Effector memory CD4-positive, alpha-beta T cell (primary cell): ENCODE data around the gene MDK.

ENCODE experiments used
- DNase-seq, 3 donors: peaks; one replicate each; pipeline ENCODE4 v3.0.0-alpha.2; 2020
- H3K27ac ChIP-seq: 2 replicates; pipeline ENCODE4 v1.7.0; 2013; ENCODE audit warnings: mild to moderate bottlenecking, low read length, moderate library complexity; ENCODE audit not compliant: insufficient read depth, poor library complexity, severe bottlenecking
- H3K27me3 ChIP-seq: replicated peaks from 2 replicates; pipeline ENCODE4 v1.7.0; 2013; ENCODE audit warnings: mild to moderate bottlenecking, low read length; ENCODE audit not compliant: insufficient read depth, control insufficient read depth, poor library complexity, severe bottlenecking
- H3K36me3 ChIP-seq: 2 replicates; pipeline ENCODE4 v1.7.0; 2013; ENCODE audit warnings: mild to moderate bottlenecking, low read length, moderate library complexity; ENCODE audit not compliant: control insufficient read depth, insufficient read depth
- H3K4me1 ChIP-seq: 2 replicates; pipeline ENCODE4 v1.7.0; 2013; ENCODE audit warnings: low read length, mild to moderate bottlenecking; ENCODE audit not compliant: control insufficient read depth, insufficient read depth, poor library complexity, severe bottlenecking
- H3K4me3 ChIP-seq: 2 replicates; pipeline ENCODE4 v1.7.0; 2013; ENCODE audit warnings: low read length, low read depth, mild to moderate bottlenecking; ENCODE audit not compliant: insufficient read depth, poor library complexity, severe bottlenecking
- H3K9me3 ChIP-seq: 2 replicates; pipeline ENCODE4 v1.7.0; 2013; ENCODE audit warnings: mild to moderate bottlenecking, low read length, moderate library complexity; ENCODE audit not compliant: control insufficient read depth

MDK gene

GRCh38 chr11:46347637-46348311 is 33.7 kb upstream of the MDK start:
- peak overlapping the region; percentile 67 for H3K4me3 ChIP-seq
- no peaks in the 10 kb centered on the region for H3K9me3 ChIP-seq
- DNase-seq, result no peak
- no peaks in the 10 kb centered on the region for H3K36me3 ChIP-seq
- H3K4me1 ChIP-seq, result peaks cover 70% of the 10 kb centered on the region
- H3K27ac ChIP-seq, result peak overlapping the region; percentile 70
- H3K27me3 ChIP-seq, result no peaks in the 10 kb centered on the region

DNA sequence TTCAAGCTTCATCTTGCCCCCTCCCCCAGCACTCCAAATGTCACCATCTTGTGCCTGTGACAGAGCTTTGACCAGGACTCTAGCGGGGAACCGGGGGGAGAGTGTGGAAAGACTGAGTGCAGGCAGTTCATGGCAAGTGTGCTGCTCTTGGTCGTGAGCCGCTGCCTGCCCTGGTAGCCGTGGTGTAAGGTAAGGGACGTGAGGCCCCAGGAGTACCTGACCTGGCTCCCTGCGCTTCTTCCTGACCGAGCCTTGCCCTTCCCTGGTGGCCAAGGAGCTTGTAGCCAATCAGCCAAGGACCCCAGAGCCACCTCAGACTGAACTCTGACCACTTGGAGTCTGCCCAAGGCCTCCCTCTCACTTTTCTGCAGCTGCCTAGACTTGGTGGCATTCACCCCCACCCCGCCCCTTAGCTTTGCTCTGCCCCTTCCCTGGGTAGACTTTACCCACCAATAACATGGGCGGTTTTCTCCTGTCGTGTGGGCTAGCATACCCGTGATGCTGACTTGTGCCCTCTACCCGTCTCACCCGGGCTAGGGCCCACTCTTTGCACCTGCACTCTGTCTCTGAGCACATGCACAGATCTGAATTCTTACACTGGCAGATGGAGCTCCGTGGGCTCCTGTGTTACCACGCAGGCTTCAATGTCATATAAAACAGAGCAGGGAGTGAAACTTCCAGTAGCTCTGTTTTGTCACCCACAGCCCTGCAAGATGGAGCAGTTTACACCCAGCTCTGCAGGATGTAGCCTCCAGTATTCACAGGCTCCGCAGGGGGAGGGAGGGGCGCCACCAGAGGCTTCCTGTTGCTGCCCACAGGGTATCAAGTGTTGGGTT is 32.7 kb upstream of the MDK start:
- Histone ChIP-seq H3K36me3 (peaks cover 5% of the 10 kb centered on the region), H3K4me1 (peaks cover 79% of the 10 kb centered on the region)

DNA sequence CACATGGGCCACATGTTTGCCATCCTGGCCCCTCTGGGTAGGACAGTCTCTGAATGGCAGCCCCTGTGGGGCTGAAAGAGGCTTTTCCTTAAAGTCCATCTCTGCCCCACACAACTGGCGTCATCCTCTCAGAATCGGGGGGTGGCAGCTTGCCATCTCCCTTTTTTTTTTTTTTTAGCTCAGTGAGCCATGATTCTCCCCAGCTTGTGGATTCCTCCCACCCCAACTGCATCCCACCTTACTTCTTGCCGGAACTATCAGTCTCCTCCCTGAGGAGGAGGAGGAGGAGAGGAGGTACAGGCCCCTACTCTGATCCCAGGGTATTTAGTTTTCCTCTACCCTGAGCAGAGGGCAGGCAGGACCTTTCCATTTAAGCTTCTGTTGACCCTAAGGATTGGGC is 30.8 kb upstream of the MDK start:
- H3K36me3 ChIP-seq, result peaks cover 10% of the 10 kb centered on the region
- H3K4me3 ChIP-seq, result no peak overlapping the region
- no peaks in the 10 kb centered on the region for H3K9me3 ChIP-seq
- no peaks in the 10 kb centered on the region for H3K27me3 ChIP-seq
- peaks cover 77% of the 10 kb centered on the region for H3K4me1 ChIP-seq
- H3K27ac ChIP-seq, result peak overlapping the region; percentile 63
- no peak for DNase-seq

More for the DNA sequence above, 32.7 kb upstream of the MDK start:
- Histone ChIP-seq H3K27ac (peak overlapping the region; percentile 70), H3K27me3 (no peaks in the 10 kb centered on the region), H3K4me3 (peak overlapping the region; percentile 67), H3K9me3 (no peaks in the 10 kb centered on the region)
- DNase-seq, result peak in 2 of 3 donors; percentile 32 to 38

- Histone ChIP-seq H3K4me1 (peaks cover 72% of the 10 kb centered on the region), H3K27ac (peak overlapping the region; percentile 63), H3K4me3 (peak overlapping the region; percentile 43), H3K27me3 (no peaks in the 10 kb centered on the region), H3K36me3 (peaks cover 10% of the 10 kb centered on the region), H3K9me3 (no peaks in the 10 kb centered on the region)
- no peak for DNase-seq
Measured at GRCh38 chr11:46351148-46351547, 30.3 kb upstream of the MDK start.

- Histone ChIP-seq H3K9me3 (no peaks in the 10 kb centered on the region), H3K27ac (peak overlapping the region; percentile 63), H3K4me1 (peaks cover 68% of the 10 kb centered on the region), H3K4me3 (peak overlapping the region; percentile 43), H3K36me3 (peaks cover 10% of the 10 kb centered on the region), H3K27me3 (no peaks in the 10 kb centered on the region)
- no peak for DNase-seq
Measured at GRCh38 chr11:46351606-46352005, 29.9 kb upstream of the MDK start.

DNA sequence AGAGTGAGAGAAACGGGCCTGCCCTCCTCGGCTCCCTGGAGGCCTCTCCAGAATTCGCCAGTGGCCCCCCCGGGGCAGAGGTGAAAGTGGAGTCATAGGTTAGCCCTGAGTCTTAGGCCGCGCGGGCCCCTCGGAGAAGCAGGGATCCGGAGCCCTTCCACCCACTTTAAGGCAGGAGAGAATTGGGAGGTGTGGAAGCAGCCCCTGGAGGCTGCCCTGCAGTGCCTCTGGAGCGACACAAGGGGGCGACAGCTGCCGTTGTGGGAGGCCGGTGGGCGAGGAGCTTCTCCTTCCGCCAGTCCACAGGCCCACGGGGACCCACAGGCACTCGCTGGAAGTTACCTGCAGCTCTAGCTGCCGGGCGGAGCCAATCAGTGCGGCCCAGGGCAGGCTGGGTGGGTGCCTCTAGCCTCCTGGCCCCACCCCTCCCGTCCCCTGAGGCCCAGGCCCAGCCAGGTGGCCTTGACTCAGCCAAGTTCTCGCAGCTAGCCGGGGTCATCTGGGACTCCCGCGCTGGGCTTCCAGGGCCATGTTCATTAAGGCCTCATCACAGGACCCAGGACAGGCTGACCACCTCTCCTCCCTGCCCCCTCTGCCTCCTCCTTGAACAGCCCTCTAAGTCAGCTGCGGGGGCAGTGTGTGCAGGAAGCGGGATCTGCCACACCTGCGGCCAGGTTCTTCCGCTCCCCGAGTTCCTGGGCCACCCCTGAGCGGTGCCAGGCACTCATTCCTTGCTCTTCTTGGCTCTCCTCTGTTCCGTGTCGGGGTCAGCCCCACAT is 29.2 kb upstream of the MDK start:
- Histone ChIP-seq H3K4me3 (peak overlapping the region; percentile 43), H3K27ac (peak overlapping the region; percentile 63), H3K4me1 (peaks cover 64% of the 10 kb centered on the region)

GRCh38 chr11:46353698-46354097 is 27.8 kb upstream of the MDK start:
- H3K9me3 ChIP-seq, result no peaks in the 10 kb centered on the region
- H3K27me3 ChIP-seq, result no peaks in the 10 kb centered on the region
- H3K27ac ChIP-seq, result peak overlapping the region; percentile 63
- DNase-seq, result no peak
- H3K36me3 ChIP-seq, result peaks cover 12% of the 10 kb centered on the region
- no peak overlapping the region for H3K4me3 ChIP-seq
- H3K4me1 ChIP-seq, result peaks cover 59% of the 10 kb centered on the region

More for the DNA sequence above, 29.2 kb upstream of the MDK start:
- Histone ChIP-seq H3K36me3 (peaks cover 12% of the 10 kb centered on the region), H3K9me3 (no peaks in the 10 kb centered on the region), H3K27me3 (no peaks in the 10 kb centered on the region)
- DNase-seq, result peak; percentile 73 to 76 (median 75)

- no peak for DNase-seq
- no peak overlapping the region for H3K27ac ChIP-seq
- H3K9me3 ChIP-seq, result no peaks in the 10 kb centered on the region
- H3K4me3 ChIP-seq, result no peak overlapping the region
- H3K4me1 ChIP-seq, result peaks cover 42% of the 10 kb centered on the region
- H3K27me3 ChIP-seq, result no peaks in the 10 kb centered on the region
- H3K36me3 ChIP-seq, result peaks cover 12% of the 10 kb centered on the region
Measured at GRCh38 chr11:46356924-46357482, 24.5 kb upstream of the MDK start.

- Histone ChIP-seq H3K4me1 (peaks cover 44% of the 10 kb centered on the region), H3K27ac (no peak overlapping the region)
Measured at GRCh38 chr11:46357483-46357936, 24.0 kb upstream of the MDK start.

More at GRCh38 chr11:46357483-46357936, 24.0 kb upstream of the MDK start:
- Histone ChIP-seq H3K27me3 (no peaks in the 10 kb centered on the region), H3K4me3 (no peak overlapping the region), H3K9me3 (no peaks in the 10 kb centered on the region), H3K36me3 (peaks cover 12% of the 10 kb centered on the region)
- DNase-seq, result no peak
